Mesodermal cell (in vitro differentiated cells): ENCODE results near the gene SMG1.
"Not testable (repeated sequence)": the region's sequence is repeated elsewhere in the genome, so short reads cannot be mapped to it uniquely, and the experiment has no call there.

Experiments
- H3K27ac ChIP-seq: 2 replicates; pipeline ENCODE4 v1.7.0; 2013; ENCODE audit warnings: mild to moderate bottlenecking, low read depth, low read length, moderate library complexity; ENCODE audit not compliant: severe bottlenecking
- H3K36me3 ChIP-seq: 2 replicates; pipeline ENCODE4 v1.7.1; 2013; ENCODE audit warnings: mild to moderate bottlenecking, low read length, moderate library complexity; ENCODE audit not compliant: control insufficient read depth, insufficient read depth
- H3K4me1 ChIP-seq: one replicate; pipeline ENCODE4 v1.7.1; 2013; ENCODE audit warnings: mild to moderate bottlenecking, low read length; ENCODE audit not compliant: insufficient read depth, control insufficient read depth, poor library complexity, severe bottlenecking
- H3K4me3 ChIP-seq: 2 replicates; pipeline ENCODE4 v1.7.0; 2013; ENCODE audit warnings: low read length, control low read depth, mild to moderate bottlenecking; ENCODE audit not compliant: insufficient read depth, poor library complexity, severe bottlenecking; ENCODE audit errors: extremely low read depth
- H3K9me3 ChIP-seq: 2 replicates; pipeline ENCODE4 v1.7.1; 2013; ENCODE audit warnings: mild to moderate bottlenecking, low read length, moderate library complexity; ENCODE audit not compliant: control insufficient read depth
- WGBS, 2 experiments: methylation state at CpG; one replicate each; pipeline ENCODE4 v1.1.5; 2013; ENCODE audit warnings: missing lambda C conversion rate in 2 of 2; ENCODE audit not compliant: insufficient coverage in 2 of 2; 5-methylcytosine and 5-hydroxymethylcytosine counted together

The SMG1 gene

GRCh38 chr16:18759598-18760520 is 166.3 kb downstream of the SMG1 start:
- WGBS, 2 experiments = 18 to 48% methylated on average over 4 to 6 of the region's 21 CpGs
- H3K36me3 ChIP-seq, H3K4me3 ChIP-seq, H3K27ac ChIP-seq, H3K4me1 ChIP-seq, H3K9me3 ChIP-seq: not testable (repeated sequence)

- WGBS, 2 experiments = no CpG with 5 or more reads among the region's 10 CpGs
- H3K4me3 ChIP-seq, H3K9me3 ChIP-seq, H3K27ac ChIP-seq, H3K4me1 ChIP-seq, H3K36me3 ChIP-seq: not testable (repeated sequence)
These were observed 168.1 kb downstream of the SMG1 start for GRCh38 chr16:18757960-18758660.

- H3K4me3 ChIP-seq, H3K27ac ChIP-seq, H3K9me3 ChIP-seq, H3K36me3 ChIP-seq, H3K4me1 ChIP-seq: not testable (repeated sequence)
- 88 to 93% methylated on average over 7 to 9 of the region's 9 CpGs for WGBS, 2 experiments
These were observed 169.6 kb downstream of the SMG1 start for GRCh38 chr16:18756639-18757038.
